Panc1 (cell line): Measurements from ENCODE around the gene ZNF428. TPM values are rescaled to one million over a fixed set of nuclear protein-coding genes. Genes with fewer than 3 reads are reported as not detected.

Experiments
- ATAC-seq: fragments of 200-7000 bp; cut with Tn5 transposase; 2 replicates; pipeline ENCODE4 v1.9.1; 2020; ENCODE audit warnings: mild to moderate bottlenecking, moderate library complexity
- BruUV-seq: library from RNA; stranded (reverse); fragments of 400-500 nt; replicated peaks from 2 replicates; lab custom pipeline; 2021; lab: Mats Ljungman, UMichigan
- CTCF ChIA-PET: fragments of 300-600 bp; sonication (Branson Sonifier 250); formaldehyde crosslinking; loops from one replicate; lab custom pipeline; 2022; ENCODE audit warnings: antibody characterized with exemption; lab: Charles Lee
- POLR2A ChIA-PET: fragments of 300-600 bp; sonication (Branson Sonifier 250); formaldehyde crosslinking; loops from one replicate; lab custom pipeline; 2022; ENCODE audit warnings: antibody characterized with exemption; lab: Charles Lee
- DNase-seq: peaks from one replicate; pipeline ENCODE4 v3.0.0-alpha.2; 2010; ENCODE audit warnings: low read depth, low spot score
- H3K27ac ChIP-seq: 2 replicates; pipeline ENCODE4 v1.5.1; 2011; ENCODE audit warnings: mild to moderate bottlenecking, low read length, inconsistent platforms
- H3K27me3 ChIP-seq: fragments of 200-500 bp; sonication (Bioruptor generic); 2 replicates; pipeline ENCODE4 v1.6.0; 2014; ENCODE audit warnings: low read length, inconsistent platforms; ENCODE audit not compliant: control insufficient read depth, insufficient read depth
- H3K36me3 ChIP-seq: fragments of 200-500 bp; sonication (Bioruptor generic); 2 replicates; pipeline ENCODE4 v1.5.1; 2014; ENCODE audit warnings: inconsistent platforms, mild to moderate bottlenecking, low read length, moderate library complexity; ENCODE audit not compliant: control insufficient read depth, insufficient read depth
- H3K4me1 ChIP-seq: 2 replicates; pipeline ENCODE4 v1.5.1; 2011; ENCODE audit warnings: inconsistent platforms, mild to moderate bottlenecking, low read length, moderate library complexity; ENCODE audit not compliant: control insufficient read depth, insufficient read depth
- H3K4me3 ChIP-seq, 2 experiments: 2 replicates each; pipeline ENCODE4 v1.5.1; 2011 to 2012; ENCODE audit warnings: low read depth in 2 of 2, low read length in 2 of 2, mild to moderate bottlenecking in 2 of 2, inconsistent platforms in 1 of 2, moderate library complexity in 1 of 2
- H3K9me3 ChIP-seq: fragments of 200-500 bp; sonication (Bioruptor generic); 2 replicates; pipeline ENCODE4 v1.5.1; 2014; ENCODE audit warnings: low read depth, mild to moderate bottlenecking, inconsistent platforms, low read length, moderate library complexity; ENCODE audit not compliant: control insufficient read depth, insufficient read depth
- CTCF ChIP-seq: fragments of 450-650 bp; IDR thresholded peaks from 2 replicates; pipeline ENCODE4 v1.5.1; 2017; ENCODE audit warnings: mild to moderate bottlenecking
- POLR2AphosphoS5 ChIP-seq: IDR thresholded peaks from 2 replicates; pipeline ENCODE4 v1.6.1; 2012; ENCODE audit warnings: mild to moderate bottlenecking, low read depth, low read length, moderate library complexity
- REST ChIP-seq, 2 experiments: IDR thresholded peaks; 2 replicates each; pipeline ENCODE4 v1.6.1; 2011 to 2012; ENCODE audit warnings: low read depth in 2 of 2, control low read depth in 1 of 2, low read length in 1 of 2, mild to moderate bottlenecking in 1 of 2, moderate library complexity in 1 of 2; ENCODE audit not compliant: insufficient read depth in 1 of 2
- SIN3A ChIP-seq: IDR thresholded peaks from 2 replicates; pipeline ENCODE4 v1.6.1; 2012; ENCODE audit warnings: low read depth, mild to moderate bottlenecking, low read length, moderate library complexity, borderline replicate concordance; ENCODE audit not compliant: insufficient read depth
- TCF7L2 ChIP-seq: IDR thresholded peaks from 2 replicates; pipeline ENCODE4 v1.6.1; 2011; ENCODE audit warnings: mild to moderate bottlenecking, low read depth, low read length, inconsistent platforms
- in situ Hi-C: cut with HindIII; loops from 2 replicates; pipeline ENCODE4 v1.10.0; 2016; ENCODE audit warnings: low sequenced_read_pairs, low pct_unique_long_range_greater_than_20kb
- intact Hi-C: fragments of 100-400 bp; cut with micrococcal nuclease; formaldehyde crosslinking; loops from one replicate; pipeline ENCODE4 v1.10.0; 2022; ENCODE audit not compliant: unreplicated experiment
- total RNA-seq: library from RNA; stranded (reverse); gene quantifications from one replicate; pipeline ENCODE4 v1.2.1, GENCODE V29; 2021; ENCODE audit not compliant: unreplicated experiment

Gene ZNF428
- total RNA-seq, 1 experiment from 2014 or later = 45.6 TPM

GRCh38 chr19:43640424-43640757 is 21.0 kb upstream of the ZNF428 start:
- intact Hi-C loops (no loop called here), in situ Hi-C loops (no loop called here)
- no peak for DNase-seq
- H3K27me3 ChIP-seq = peaks cover 4% of the 10 kb centered on the region; the same call in 1 of the 2 replicates
- POLR2A ChIA-PET = no interaction called here
- CTCF ChIA-PET = no interaction called here
- ATAC-seq = peak; percentile 32; the same call in 1 of the 2 replicates
- TF ChIP-seq TCF7L2 = no peak
- TF ChIP-seq REST (IDR thresholded peaks at IDR 0.05; ENCODE audit: insufficient read depth in 1 of 2, low read depth in 2 of 2, low read length in 1 of 2) = no peak
- no peak for TF ChIP-seq CTCF
- TF ChIP-seq POLR2AphosphoS5 = no peak
- no peak overlapping the region for H3K27ac ChIP-seq
- H3K9me3 ChIP-seq = no peaks in the 10 kb centered on the region
- no TSS peak for BruUV-seq
- no peaks in the 10 kb centered on the region; the same call in 1 of the 2 replicates for H3K36me3 ChIP-seq
- no peaks in the 10 kb centered on the region; the same call in 1 of the 2 replicates for H3K4me1 ChIP-seq
- peak overlapping the region; percentile 39 to 40; a peak in 3 of 4 replicates for H3K4me3 ChIP-seq

GRCh38 chr19:43639519-43640423 is 20.3 kb upstream of the ZNF428 start, which contains the start of gene CADM4:
Gene CADM4, minus strand, starts transcription at chr19:43639850. Its CDS starts 60 bp downstream, at chr19:43639790.
- intact Hi-C loops = no loop called here

More at GRCh38 chr19:43639519-43640423, 20.3 kb upstream of the ZNF428 start, which contains the start of gene CADM4:
- Histone ChIP-seq H3K27ac (no peak within 1 kb of the TSS), H3K4me1 (peaks cover under 1% of the 10 kb centered on the region), H3K9me3 (no peaks in the 10 kb centered on the region), H3K36me3 (no peaks in the 10 kb centered on the region; the same call in 1 of the 2 replicates), H3K4me3 (peak within 1 kb of the TSS; percentile 39 to 40; a peak in 3 of 4 replicates), H3K27me3 (peaks cover 4% of the 10 kb centered on the region; the same call in 1 of the 2 replicates)
- no peak for TF ChIP-seq REST (IDR thresholded peaks at IDR 0.05; ENCODE audit: insufficient read depth in 1 of 2, low read depth in 2 of 2, low read length in 1 of 2)
- TF ChIP-seq SIN3A = no peak
- no peak for TF ChIP-seq POLR2AphosphoS5
- no peak for TF ChIP-seq CTCF
- no peak for TF ChIP-seq TCF7L2
- in situ Hi-C loops = no loop called here
- BruUV-seq = no TSS peak
- no peak for DNase-seq
- POLR2A ChIA-PET = no interaction called here
- peak; percentile 79 for ATAC-seq
- CTCF ChIA-PET = no interaction called here
